Measurements from ENCODE around the gene LHX6. TPM values are rescaled to one million over a fixed set of nuclear protein-coding genes. Genes with fewer than 3 reads are reported as not detected.

LHX6 gene
- total RNA-seq, 1 experiment from 2014 or later: 1.5 TPM

DNA sequence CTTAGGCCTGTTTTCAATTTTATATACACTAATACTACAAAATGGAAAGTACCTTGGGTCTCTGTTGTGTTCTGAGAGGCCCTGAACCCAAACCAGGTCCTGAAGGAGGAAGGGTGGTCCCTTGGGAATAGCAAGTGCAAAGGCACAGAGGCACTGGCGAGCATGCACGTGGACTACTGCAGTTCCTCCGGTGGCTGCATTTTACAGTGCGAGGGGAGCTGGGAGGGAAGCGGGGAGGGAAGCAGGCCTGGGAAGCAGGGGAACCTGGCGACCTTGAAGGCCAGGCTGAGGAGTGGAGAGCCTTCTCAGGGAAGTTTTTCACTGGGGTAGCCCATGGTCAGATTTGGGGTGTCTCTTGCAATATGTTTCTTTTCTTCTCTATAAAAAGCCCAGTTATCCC, 35.1 kb downstream of the LHX6 start:
- no peak for TF ChIP-seq ZNF416 (CRISPR knock-in tag; IDR thresholded peaks at IDR 0.05)
- TF ChIP-seq, protein P1, sequence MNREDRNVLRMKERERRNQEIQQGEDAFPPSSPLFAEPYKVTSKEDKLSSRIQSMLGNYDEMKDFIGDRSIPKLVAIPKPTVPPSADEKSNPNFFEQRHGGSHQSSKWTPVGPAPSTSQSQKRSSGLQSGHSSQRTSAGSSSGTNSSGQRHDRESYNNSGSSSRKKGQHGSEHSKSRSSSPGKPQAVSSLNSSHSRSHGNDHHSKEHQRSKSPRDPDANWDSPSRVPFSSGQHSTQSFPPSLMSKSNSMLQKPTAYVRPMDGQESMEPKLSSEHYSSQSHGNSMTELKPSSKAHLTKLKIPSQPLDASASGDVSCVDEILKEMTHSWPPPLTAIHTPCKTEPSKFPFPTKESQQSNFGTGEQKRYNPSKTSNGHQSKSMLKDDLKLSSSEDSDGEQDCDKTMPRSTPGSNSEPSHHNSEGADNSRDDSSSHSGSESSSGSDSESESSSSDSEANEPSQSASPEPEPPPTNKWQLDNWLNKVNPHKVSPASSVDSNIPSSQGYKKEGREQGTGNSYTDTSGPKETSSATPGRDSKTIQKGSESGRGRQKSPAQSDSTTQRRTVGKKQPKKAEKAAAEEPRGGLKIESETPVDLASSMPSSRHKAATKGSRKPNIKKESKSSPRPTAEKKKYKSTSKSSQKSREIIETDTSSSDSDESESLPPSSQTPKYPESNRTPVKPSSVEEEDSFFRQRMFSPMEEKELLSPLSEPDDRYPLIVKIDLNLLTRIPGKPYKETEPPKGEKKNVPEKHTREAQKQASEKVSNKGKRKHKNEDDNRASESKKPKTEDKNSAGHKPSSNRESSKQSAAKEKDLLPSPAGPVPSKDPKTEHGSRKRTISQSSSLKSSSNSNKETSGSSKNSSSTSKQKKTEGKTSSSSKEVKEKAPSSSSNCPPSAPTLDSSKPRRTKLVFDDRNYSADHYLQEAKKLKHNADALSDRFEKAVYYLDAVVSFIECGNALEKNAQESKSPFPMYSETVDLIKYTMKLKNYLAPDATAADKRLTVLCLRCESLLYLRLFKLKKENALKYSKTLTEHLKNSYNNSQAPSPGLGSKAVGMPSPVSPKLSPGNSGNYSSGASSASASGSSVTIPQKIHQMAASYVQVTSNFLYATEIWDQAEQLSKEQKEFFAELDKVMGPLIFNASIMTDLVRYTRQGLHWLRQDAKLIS (CRISPR knock-in tag; IDR thresholded peaks at IDR 0.05; ENCODE audit: borderline replicate concordance): no peak
- no peak for TF ChIP-seq ATF2 (CRISPR knock-in tag; IDR thresholded peaks at IDR 0.05; ENCODE audit: borderline replicate concordance, low read depth)
- TF ChIP-seq MXD4 (CRISPR knock-in tag; IDR thresholded peaks at IDR 0.05; ENCODE audit: borderline replicate concordance): no peak
- no peak for TF ChIP-seq GRHL2 (CRISPR knock-in tag; IDR thresholded peaks at IDR 0.05; ENCODE audit: insufficient replicate concordance, severe bottlenecking)
- CTCF ChIA-PET: interaction anchor here (0.8 to 4.0 kb wide), 2 partner anchors 68 to 70 kb away, joined by 4 to 26 read pairs; no protein-coding TSS in a partner anchor
- no peaks in the 10 kb centered on the region for H3K9me3 Mint-ChIP-seq
- H3K27ac Mint-ChIP-seq: no peak overlapping the region
- no peak for ATAC-seq
- peaks cover 20% of the 10 kb centered on the region for H3K4me1 Mint-ChIP-seq
- DNase-seq (ENCODE audit: low spot score): no peak
- H3K4me3 Mint-ChIP-seq: no peak overlapping the region
- H3K27me3 Mint-ChIP-seq (ENCODE audit: low read depth): no peaks in the 10 kb centered on the region
- no peaks in the 10 kb centered on the region for H3K36me3 Mint-ChIP-seq
- POLR2A ChIA-PET: interaction anchor here (1.0 kb wide), 1 partner anchor 56 kb away, joined by 3 read pairs; no protein-coding TSS in a partner anchor

- ATAC-seq (no peak), DNase-seq (ENCODE audit: low spot score) (no peak)
- ChIA-PET CTCF (interaction anchor here (0.8 to 4.0 kb wide), 7 partner anchors 11 to 158 kb away, joined by 3 to 26 read pairs (median 4); no protein-coding TSS in a partner anchor), POLR2A (interaction anchor here (0.6 kb wide), 1 partner anchor 87 kb away, joined by 9 read pairs; no protein-coding TSS in a partner anchor)
- H3K36me3 Mint-ChIP-seq: no peaks in the 10 kb centered on the region
- peaks cover 20% of the 10 kb centered on the region for H3K4me1 Mint-ChIP-seq
- no peaks in the 10 kb centered on the region for H3K27me3 Mint-ChIP-seq (ENCODE audit: low read depth)
- no peak overlapping the region for H3K4me3 Mint-ChIP-seq
- no peak overlapping the region for H3K27ac Mint-ChIP-seq
- no peaks in the 10 kb centered on the region for H3K9me3 Mint-ChIP-seq
- TF ChIP-seq ATF6 (CRISPR knock-in tag; IDR thresholded peaks at IDR 0.05) (no peak), RELA (CRISPR knock-in tag; IDR thresholded peaks at IDR 0.05; ENCODE audit: borderline replicate concordance) (no peak), E2F5 (CRISPR knock-in tag; IDR thresholded peaks at IDR 0.05) (no peak), ZBTB21 (CRISPR knock-in tag; IDR thresholded peaks at IDR 0.05; ENCODE audit: borderline replicate concordance) (no peak), TEAD4 (CRISPR knock-in tag; IDR thresholded peaks at IDR 0.05) (no peak), CBFB (CRISPR knock-in tag; IDR thresholded peaks at IDR 0.05; ENCODE audit: low read depth) (no peak), GRHL2 (CRISPR knock-in tag; IDR thresholded peaks at IDR 0.05; ENCODE audit: insufficient replicate concordance, severe bottlenecking) (no peak), SMAD4 (CRISPR knock-in tag; IDR thresholded peaks at IDR 0.05) (no peak), GABPB1 (CRISPR knock-in tag; IDR thresholded peaks at IDR 0.05) (no peak), FOXJ3 (CRISPR knock-in tag; IDR thresholded peaks at IDR 0.05; ENCODE audit: borderline replicate concordance) (no peak), E2F1 (CRISPR knock-in tag; IDR thresholded peaks at IDR 0.05) (no peak), ZNF121 (CRISPR knock-in tag; IDR thresholded peaks at IDR 0.05) (no peak), PRRX2 (CRISPR knock-in tag; IDR thresholded peaks at IDR 0.05) (no peak)
- TF ChIP-seq, protein P2, sequence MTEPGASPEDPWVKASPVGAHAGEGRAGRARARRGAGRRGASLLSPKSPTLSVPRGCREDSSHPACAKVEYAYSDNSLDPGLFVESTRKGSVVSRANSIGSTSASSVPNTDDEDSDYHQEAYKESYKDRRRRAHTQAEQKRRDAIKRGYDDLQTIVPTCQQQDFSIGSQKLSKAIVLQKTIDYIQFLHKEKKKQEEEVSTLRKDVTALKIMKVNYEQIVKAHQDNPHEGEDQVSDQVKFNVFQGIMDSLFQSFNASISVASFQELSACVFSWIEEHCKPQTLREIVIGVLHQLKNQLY (CRISPR knock-in tag; IDR thresholded peaks at IDR 0.05): no peak
- TF ChIP-seq, protein P3, sequence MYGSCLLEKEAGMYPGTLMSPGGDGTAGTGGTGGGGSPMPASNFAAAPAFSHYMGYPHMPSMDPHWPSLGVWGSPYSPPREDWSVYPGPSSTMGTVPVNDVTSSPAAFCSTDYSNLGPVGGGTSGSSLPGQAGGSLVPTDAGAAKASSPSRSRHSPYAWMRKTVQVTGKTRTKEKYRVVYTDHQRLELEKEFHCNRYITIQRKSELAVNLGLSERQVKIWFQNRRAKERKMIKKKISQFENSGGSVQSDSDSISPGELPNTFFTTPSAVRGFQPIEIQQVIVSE (CRISPR knock-in tag; IDR thresholded peaks at IDR 0.05; ENCODE audit: borderline replicate concordance): no peak
- TF ChIP-seq, protein P4, sequence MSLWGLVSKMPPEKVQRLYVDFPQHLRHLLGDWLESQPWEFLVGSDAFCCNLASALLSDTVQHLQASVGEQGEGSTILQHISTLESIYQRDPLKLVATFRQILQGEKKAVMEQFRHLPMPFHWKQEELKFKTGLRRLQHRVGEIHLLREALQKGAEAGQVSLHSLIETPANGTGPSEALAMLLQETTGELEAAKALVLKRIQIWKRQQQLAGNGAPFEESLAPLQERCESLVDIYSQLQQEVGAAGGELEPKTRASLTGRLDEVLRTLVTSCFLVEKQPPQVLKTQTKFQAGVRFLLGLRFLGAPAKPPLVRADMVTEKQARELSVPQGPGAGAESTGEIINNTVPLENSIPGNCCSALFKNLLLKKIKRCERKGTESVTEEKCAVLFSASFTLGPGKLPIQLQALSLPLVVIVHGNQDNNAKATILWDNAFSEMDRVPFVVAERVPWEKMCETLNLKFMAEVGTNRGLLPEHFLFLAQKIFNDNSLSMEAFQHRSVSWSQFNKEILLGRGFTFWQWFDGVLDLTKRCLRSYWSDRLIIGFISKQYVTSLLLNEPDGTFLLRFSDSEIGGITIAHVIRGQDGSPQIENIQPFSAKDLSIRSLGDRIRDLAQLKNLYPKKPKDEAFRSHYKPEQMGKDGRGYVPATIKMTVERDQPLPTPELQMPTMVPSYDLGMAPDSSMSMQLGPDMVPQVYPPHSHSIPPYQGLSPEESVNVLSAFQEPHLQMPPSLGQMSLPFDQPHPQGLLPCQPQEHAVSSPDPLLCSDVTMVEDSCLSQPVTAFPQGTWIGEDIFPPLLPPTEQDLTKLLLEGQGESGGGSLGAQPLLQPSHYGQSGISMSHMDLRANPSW (CRISPR knock-in tag; conservative IDR thresholded peaks at IDR 0.05; ENCODE audit: low read depth): no peak
These were observed 35.7 kb downstream of the LHX6 start for GRCh38 chr9:122192914-122193525.

Data from WTC11 (cell line).